Measurements from ENCODE around the gene UROC1. TPM values are rescaled to one million over a fixed set of nuclear protein-coding genes. Genes with fewer than 3 reads are reported as not detected.

Gene UROC1
- total and polyA plus RNA-seq, 3 donors from 2014 or later, result 0.25 to 1.0 (median 0.34) TPM

DNA sequence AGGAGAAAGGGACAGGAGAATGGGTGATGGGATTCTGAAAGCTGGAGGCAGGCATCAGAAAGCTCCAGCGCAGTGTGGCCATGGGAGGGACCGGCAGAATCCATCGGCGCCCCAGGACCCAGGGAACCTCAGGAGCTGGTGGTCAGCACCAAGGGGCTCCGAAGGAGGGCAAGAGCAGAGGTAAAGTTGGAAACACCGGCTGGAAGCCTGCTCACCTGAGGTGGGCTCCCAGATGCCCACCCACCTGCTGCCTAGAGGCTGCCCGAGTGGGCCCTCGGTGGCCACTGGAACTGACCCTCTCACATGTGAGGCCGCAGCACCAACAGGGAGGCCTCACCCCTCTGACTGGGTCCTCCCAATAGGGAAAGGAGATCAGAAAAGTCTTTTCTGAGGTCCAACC is 31.6 kb downstream of the UROC1 start:
- Histone ChIP-seq H3K9me3 (no peaks in the 10 kb centered on the region), H3K27me3 (no peaks in the 10 kb centered on the region), H3K4me1 (peaks cover 8% of the 10 kb centered on the region), H3K27ac (no peak overlapping the region), H3K36me3 (ENCODE audit: low read depth, missing control alignments) (no peaks in the 10 kb centered on the region), H3K4me3 (no peak overlapping the region)
- 96% methylated on average over 7 to 9 of the region's 9 CpGs for WGBS, 2 donors
- no peak for DNase-seq
- TF ChIP-seq POLR2A (IDR thresholded peaks at IDR 0.05), result no peak
- TF ChIP-seq, protein P1, sequence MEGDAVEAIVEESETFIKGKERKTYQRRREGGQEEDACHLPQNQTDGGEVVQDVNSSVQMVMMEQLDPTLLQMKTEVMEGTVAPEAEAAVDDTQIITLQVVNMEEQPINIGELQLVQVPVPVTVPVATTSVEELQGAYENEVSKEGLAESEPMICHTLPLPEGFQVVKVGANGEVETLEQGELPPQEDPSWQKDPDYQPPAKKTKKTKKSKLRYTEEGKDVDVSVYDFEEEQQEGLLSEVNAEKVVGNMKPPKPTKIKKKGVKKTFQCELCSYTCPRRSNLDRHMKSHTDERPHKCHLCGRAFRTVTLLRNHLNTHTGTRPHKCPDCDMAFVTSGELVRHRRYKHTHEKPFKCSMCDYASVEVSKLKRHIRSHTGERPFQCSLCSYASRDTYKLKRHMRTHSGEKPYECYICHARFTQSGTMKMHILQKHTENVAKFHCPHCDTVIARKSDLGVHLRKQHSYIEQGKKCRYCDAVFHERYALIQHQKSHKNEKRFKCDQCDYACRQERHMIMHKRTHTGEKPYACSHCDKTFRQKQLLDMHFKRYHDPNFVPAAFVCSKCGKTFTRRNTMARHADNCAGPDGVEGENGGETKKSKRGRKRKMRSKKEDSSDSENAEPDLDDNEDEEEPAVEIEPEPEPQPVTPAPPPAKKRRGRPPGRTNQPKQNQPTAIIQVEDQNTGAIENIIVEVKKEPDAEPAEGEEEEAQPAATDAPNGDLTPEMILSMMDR (IDR thresholded peaks at IDR 0.05), result no peak
- intact Hi-C loops (cut with DNase I; ENCODE audit: low total_unique reads), result no loop called here

DNA sequence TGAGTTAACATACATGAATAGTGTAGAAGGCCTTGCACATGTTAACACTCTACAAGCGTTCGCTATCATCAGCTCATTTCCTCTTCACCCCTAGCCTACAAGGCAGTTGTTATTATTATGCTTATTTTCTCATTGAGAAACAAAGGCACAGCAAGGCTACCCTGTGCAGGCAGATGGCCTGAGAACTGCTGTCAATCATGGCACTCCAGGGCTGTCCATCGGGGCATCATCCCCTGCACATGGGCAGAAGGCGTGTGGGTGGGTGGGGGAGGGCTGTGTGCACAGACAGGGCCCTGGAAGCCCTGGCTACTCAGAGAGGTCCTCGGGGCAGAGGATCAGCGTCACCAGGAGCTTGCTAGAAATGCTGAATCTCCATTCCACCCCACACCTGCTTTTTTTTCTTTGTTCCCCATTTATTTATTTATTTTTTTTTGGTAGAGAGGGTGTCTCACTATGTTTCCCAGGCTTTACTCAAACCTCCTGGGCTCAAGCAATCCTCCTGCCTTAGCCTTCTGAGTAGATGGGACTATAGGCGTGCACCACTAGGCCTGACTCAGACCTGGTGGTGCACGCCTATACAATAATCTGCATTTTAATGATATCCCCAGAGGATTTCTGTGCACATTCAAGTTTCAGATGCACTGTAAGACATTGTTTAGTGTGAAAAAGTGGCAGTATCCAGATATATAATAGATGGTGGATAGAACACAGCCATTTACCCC is 32.2 kb downstream of the UROC1 start:
- TF ChIP-seq, protein P1 (IDR thresholded peaks at IDR 0.05), result no peak
- no peak for TF ChIP-seq POLR2A (IDR thresholded peaks at IDR 0.05)
- Histone ChIP-seq H3K36me3 (ENCODE audit: low read depth, missing control alignments) (no peaks in the 10 kb centered on the region), H3K27me3 (no peaks in the 10 kb centered on the region), H3K4me3 (no peak overlapping the region), H3K4me1 (peaks cover 8% of the 10 kb centered on the region), H3K9me3 (no peaks in the 10 kb centered on the region), H3K27ac (no peak overlapping the region)
- intact Hi-C loops (cut with DNase I; ENCODE audit: low total_unique reads), result no loop called here
- 92 to 95% methylated on average over 8 of the region's 8 CpGs for WGBS, 2 donors
- no peak for DNase-seq

DNA sequence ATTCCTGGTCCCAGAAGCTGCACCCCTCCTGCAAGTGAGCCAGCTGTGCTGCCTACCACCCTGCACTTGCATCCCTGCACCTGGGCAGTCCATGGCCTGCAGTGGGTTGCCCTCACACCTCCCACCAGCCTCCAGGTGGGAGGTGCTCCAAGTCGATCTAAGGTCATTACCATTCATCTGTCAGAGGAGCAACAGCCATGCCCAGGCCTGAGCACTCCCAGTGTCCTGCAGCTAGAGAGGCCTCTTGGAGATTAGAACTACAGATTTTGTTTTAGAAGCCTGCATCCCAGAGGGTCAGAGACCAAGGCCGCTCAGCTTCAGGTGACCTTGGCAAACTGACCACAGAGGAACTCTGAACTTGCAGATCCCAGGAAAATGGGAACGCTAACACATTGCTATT is 32.9 kb downstream of the UROC1 start:
- no peaks in the 10 kb centered on the region for H3K9me3 ChIP-seq
- H3K36me3 ChIP-seq (ENCODE audit: low read depth, missing control alignments), result no peaks in the 10 kb centered on the region
- intact Hi-C loops (cut with DNase I; ENCODE audit: low total_unique reads), result no loop called here
- TF ChIP-seq, protein P1 (IDR thresholded peaks at IDR 0.05), result no peak
- TF ChIP-seq POLR2A (IDR thresholded peaks at IDR 0.05), result no peak
- no peak overlapping the region for H3K4me3 ChIP-seq
- no peak for DNase-seq
- 68 to 78% methylated on average over 3 of the region's 3 CpGs for WGBS, 2 donors
- H3K4me1 ChIP-seq, result peaks cover 8% of the 10 kb centered on the region
- no peaks in the 10 kb centered on the region for H3K27me3 ChIP-seq
- H3K27ac ChIP-seq, result no peak overlapping the region

DNA sequence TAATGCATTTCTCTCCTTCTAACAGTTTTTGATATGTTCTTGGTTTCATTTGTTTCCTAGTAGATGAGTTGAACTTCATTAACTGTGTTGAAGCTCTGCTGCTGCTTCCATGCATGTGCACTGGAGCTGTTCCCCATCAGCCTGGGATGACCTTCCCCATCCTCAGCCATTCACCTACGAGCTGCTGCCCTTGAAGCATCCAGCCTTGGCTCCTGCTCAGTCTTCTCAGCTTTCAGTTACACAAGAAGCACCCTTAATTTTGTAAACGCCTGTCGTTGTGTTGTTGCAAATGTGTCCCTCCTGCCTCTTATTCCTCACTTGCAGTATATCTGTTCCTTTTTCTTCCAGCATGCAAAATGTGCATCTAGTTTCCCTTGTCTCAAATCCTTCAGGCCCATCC is 33.4 kb downstream of the UROC1 start:
- DNase-seq, result no peak
- Histone ChIP-seq H3K36me3 (ENCODE audit: low read depth, missing control alignments) (no peaks in the 10 kb centered on the region), H3K4me3 (no peak overlapping the region), H3K9me3 (no peaks in the 10 kb centered on the region), H3K4me1 (peaks cover 8% of the 10 kb centered on the region), H3K27me3 (no peaks in the 10 kb centered on the region), H3K27ac (no peak overlapping the region)
- no peak for TF ChIP-seq POLR2A (IDR thresholded peaks at IDR 0.05)
- TF ChIP-seq, protein P1 (IDR thresholded peaks at IDR 0.05), result no peak
- WGBS, 2 donors, result 63 to 64% methylated on average over 3 of the region's 3 CpGs
- intact Hi-C loops (cut with DNase I; ENCODE audit: low total_unique reads), result no loop called here

DNA sequence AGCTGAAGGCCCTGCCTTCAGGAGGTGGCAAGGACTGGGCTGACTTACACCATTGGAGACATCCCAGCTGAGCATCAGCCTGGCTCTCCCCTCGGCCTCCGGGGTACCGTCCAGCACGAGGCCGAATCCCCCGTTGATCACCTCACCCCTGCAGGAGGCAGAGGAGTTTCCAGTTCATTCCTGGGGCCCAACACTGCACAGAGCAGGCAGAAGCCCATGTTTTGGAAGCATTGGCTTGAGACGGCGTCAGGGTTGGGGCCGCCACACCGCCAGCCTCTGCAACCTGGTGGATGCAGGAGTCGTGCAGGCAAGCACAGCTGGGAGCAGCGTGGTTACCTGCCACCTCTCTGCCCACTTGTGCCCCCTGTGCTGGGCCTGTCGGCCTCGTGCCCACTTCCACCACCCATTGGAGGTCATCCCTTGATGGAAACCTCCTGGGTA is 34.2 kb downstream of the UROC1 start:
- WGBS, 2 donors, result 70 to 93% methylated on average over 2 to 14 of the region's 14 CpGs

More for the DNA sequence above, 34.2 kb downstream of the UROC1 start:
- peaks cover 8% of the 10 kb centered on the region for H3K4me1 ChIP-seq
- H3K27ac ChIP-seq, result no peak overlapping the region
- H3K9me3 ChIP-seq, result no peaks in the 10 kb centered on the region
- no peak for DNase-seq
- TF ChIP-seq, protein P1 (IDR thresholded peaks at IDR 0.05), result no peak
- no peak for TF ChIP-seq POLR2A (IDR thresholded peaks at IDR 0.05)
- intact Hi-C loops (cut with DNase I; ENCODE audit: low total_unique reads), result no loop called here
- no peaks in the 10 kb centered on the region for H3K36me3 ChIP-seq (ENCODE audit: low read depth, missing control alignments)
- H3K27me3 ChIP-seq, result no peaks in the 10 kb centered on the region
- no peak overlapping the region for H3K4me3 ChIP-seq

All from testis (tissue), 3 donors.